ENCODE data around the gene HPSE.

The HPSE gene

GRCh38 chr4:83334425-83335241 lies at the start of gene HPSE:
TSS of gene HPSE (minus strand) at chr4:83334848. CDS start at chr4:83334782, 66 bp downstream.
- peaks cover 26% of the 10 kb centered on the region for H3K27me3 Mint-ChIP-seq
- peaks cover 5% of the 10 kb centered on the region for H3K9me3 Mint-ChIP-seq
- H3K4me1 Mint-ChIP-seq (ENCODE audit: low read depth) = peaks cover 17% of the 10 kb centered on the region
- H3K27ac Mint-ChIP-seq = peak within 1 kb of the TSS; percentile 42
- peaks cover 3% of the 10 kb centered on the region for H3K36me3 Mint-ChIP-seq (ENCODE audit: low read depth)
- peak within 1 kb of the TSS; percentile 78 for H3K4me3 Mint-ChIP-seq

GRCh38 chr4:83382850-83383249 lies 48.2 kb upstream of the HPSE start:
- no peak overlapping the region for H3K27ac Mint-ChIP-seq
- H3K4me1 Mint-ChIP-seq (ENCODE audit: low read depth) = peaks cover 11% of the 10 kb centered on the region
- H3K9me3 Mint-ChIP-seq = peaks cover under 1% of the 10 kb centered on the region
- H3K36me3 Mint-ChIP-seq (ENCODE audit: low read depth) = peaks cover 8% of the 10 kb centered on the region
- no peak overlapping the region for H3K4me3 Mint-ChIP-seq
- H3K27me3 Mint-ChIP-seq = no peaks in the 10 kb centered on the region

GRCh38 chr4:83381173-83381572 lies 46.5 kb upstream of the HPSE start:
- no peaks in the 10 kb centered on the region for H3K27me3 Mint-ChIP-seq

GRCh38 chr4:83378419-83378818 lies 43.8 kb upstream of the HPSE start:
- Mint-ChIP-seq H3K4me1 (ENCODE audit: low read depth) (peaks cover 3% of the 10 kb centered on the region), H3K27ac (no peak overlapping the region), H3K36me3 (ENCODE audit: low read depth) (peaks cover 19% of the 10 kb centered on the region), H3K27me3 (no peaks in the 10 kb centered on the region), H3K4me3 (no peak overlapping the region), H3K9me3 (peaks cover 10% of the 10 kb centered on the region)

More at GRCh38 chr4:83381173-83381572, 46.5 kb upstream of the HPSE start:
- H3K4me3 Mint-ChIP-seq = no peak overlapping the region
- peaks cover 8% of the 10 kb centered on the region for H3K9me3 Mint-ChIP-seq
- peaks cover 19% of the 10 kb centered on the region for H3K36me3 Mint-ChIP-seq (ENCODE audit: low read depth)
- H3K4me1 Mint-ChIP-seq (ENCODE audit: low read depth) = peaks cover 3% of the 10 kb centered on the region
- no peak overlapping the region for H3K27ac Mint-ChIP-seq

- peaks cover 10% of the 10 kb centered on the region for H3K9me3 Mint-ChIP-seq
- no peaks in the 10 kb centered on the region for H3K27me3 Mint-ChIP-seq
- H3K4me1 Mint-ChIP-seq (ENCODE audit: low read depth) = peaks cover 9% of the 10 kb centered on the region
- no peak overlapping the region for H3K4me3 Mint-ChIP-seq
- H3K27ac Mint-ChIP-seq = no peak overlapping the region
- H3K36me3 Mint-ChIP-seq (ENCODE audit: low read depth) = peaks cover 12% of the 10 kb centered on the region
Observed at GRCh38 chr4:83372931-83373330, 38.3 kb upstream of the HPSE start.

GRCh38 chr4:83371936-83372335 lies 37.3 kb upstream of the HPSE start:
- H3K4me1 Mint-ChIP-seq (ENCODE audit: low read depth) = peaks cover 9% of the 10 kb centered on the region
- H3K27me3 Mint-ChIP-seq = no peaks in the 10 kb centered on the region
- no peak overlapping the region for H3K4me3 Mint-ChIP-seq
- no peak overlapping the region for H3K27ac Mint-ChIP-seq
- peaks cover 5% of the 10 kb centered on the region for H3K9me3 Mint-ChIP-seq
- H3K36me3 Mint-ChIP-seq (ENCODE audit: low read depth) = peaks cover 2% of the 10 kb centered on the region

- Mint-ChIP-seq H3K36me3 (ENCODE audit: low read depth) (no peaks in the 10 kb centered on the region), H3K4me3 (no peak overlapping the region), H3K9me3 (peaks cover 3% of the 10 kb centered on the region), H3K27ac (no peak overlapping the region), H3K27me3 (peaks cover 3% of the 10 kb centered on the region), H3K4me1 (ENCODE audit: low read depth) (peaks cover 9% of the 10 kb centered on the region)
Observed at GRCh38 chr4:83371235-83371634, 36.6 kb upstream of the HPSE start.

- Mint-ChIP-seq H3K4me1 (ENCODE audit: low read depth) (peaks cover 9% of the 10 kb centered on the region), H3K4me3 (no peak overlapping the region), H3K36me3 (ENCODE audit: low read depth) (no peaks in the 10 kb centered on the region), H3K27me3 (peaks cover 3% of the 10 kb centered on the region), H3K9me3 (no peaks in the 10 kb centered on the region), H3K27ac (peak overlapping the region; percentile 15)
Observed at GRCh38 chr4:83370640-83370906, 35.9 kb upstream of the HPSE start.

- peaks cover 9% of the 10 kb centered on the region for H3K4me1 Mint-ChIP-seq (ENCODE audit: low read depth)
- no peaks in the 10 kb centered on the region for H3K36me3 Mint-ChIP-seq (ENCODE audit: low read depth)
- no peaks in the 10 kb centered on the region for H3K9me3 Mint-ChIP-seq
- H3K27ac Mint-ChIP-seq = no peak overlapping the region
- H3K4me3 Mint-ChIP-seq = no peak overlapping the region
- peaks cover 6% of the 10 kb centered on the region for H3K27me3 Mint-ChIP-seq
Observed at GRCh38 chr4:83369831-83370639, 35.4 kb upstream of the HPSE start.

GRCh38 chr4:83364312-83364711 lies 29.7 kb upstream of the HPSE start:
- peaks cover 13% of the 10 kb centered on the region for H3K27me3 Mint-ChIP-seq
- H3K4me1 Mint-ChIP-seq (ENCODE audit: low read depth) = no peaks in the 10 kb centered on the region
- no peak overlapping the region for H3K27ac Mint-ChIP-seq
- H3K9me3 Mint-ChIP-seq = no peaks in the 10 kb centered on the region
- no peak overlapping the region for H3K4me3 Mint-ChIP-seq
- no peaks in the 10 kb centered on the region for H3K36me3 Mint-ChIP-seq (ENCODE audit: low read depth)

GRCh38 chr4:83362492-83363329 lies 28.1 kb upstream of the HPSE start:
- no peak overlapping the region for H3K4me3 Mint-ChIP-seq
- H3K27ac Mint-ChIP-seq = no peak overlapping the region
- peaks cover 7% of the 10 kb centered on the region for H3K4me1 Mint-ChIP-seq (ENCODE audit: low read depth)
- H3K36me3 Mint-ChIP-seq (ENCODE audit: low read depth) = no peaks in the 10 kb centered on the region
- H3K27me3 Mint-ChIP-seq = peaks cover 13% of the 10 kb centered on the region
- no peaks in the 10 kb centered on the region for H3K9me3 Mint-ChIP-seq

GRCh38 chr4:83361416-83362103 lies 26.9 kb upstream of the HPSE start:
- Mint-ChIP-seq H3K9me3 (no peaks in the 10 kb centered on the region), H3K27ac (no peak overlapping the region)

GRCh38 chr4:83360018-83360417 lies 25.4 kb upstream of the HPSE start:
- no peak overlapping the region for H3K4me3 Mint-ChIP-seq
- H3K4me1 Mint-ChIP-seq (ENCODE audit: low read depth) = peaks cover 21% of the 10 kb centered on the region
- no peaks in the 10 kb centered on the region for H3K9me3 Mint-ChIP-seq
- H3K36me3 Mint-ChIP-seq (ENCODE audit: low read depth) = no peaks in the 10 kb centered on the region
- H3K27ac Mint-ChIP-seq = no peak overlapping the region
- peaks cover 6% of the 10 kb centered on the region for H3K27me3 Mint-ChIP-seq

More at GRCh38 chr4:83361416-83362103, 26.9 kb upstream of the HPSE start:
- no peak overlapping the region for H3K4me3 Mint-ChIP-seq
- no peaks in the 10 kb centered on the region for H3K36me3 Mint-ChIP-seq (ENCODE audit: low read depth)
- H3K27me3 Mint-ChIP-seq = peaks cover 13% of the 10 kb centered on the region
- peaks cover 18% of the 10 kb centered on the region for H3K4me1 Mint-ChIP-seq (ENCODE audit: low read depth)

GRCh38 chr4:83358410-83358809 lies 23.8 kb upstream of the HPSE start:
- Mint-ChIP-seq H3K27ac (no peak overlapping the region), H3K4me1 (ENCODE audit: low read depth) (peaks cover 21% of the 10 kb centered on the region), H3K36me3 (ENCODE audit: low read depth) (no peaks in the 10 kb centered on the region), H3K4me3 (no peak overlapping the region), H3K9me3 (no peaks in the 10 kb centered on the region), H3K27me3 (peaks cover 3% of the 10 kb centered on the region)
